HG03103 (cell line): Measurements from ENCODE around the gene TRDN.
"Not testable (repeated sequence)": the region's sequence is repeated elsewhere in the genome, so short reads cannot be mapped to it uniquely, and the experiment has no call there.

Experiments used
- ATAC-seq: cut with Tn5 transposase; IDR thresholded peaks from one replicate; pipeline ENCODE4 v1.9.1; 2021; ENCODE audit warnings: low read depth; ENCODE audit not compliant: unreplicated experiment

TRDN gene

DNA sequence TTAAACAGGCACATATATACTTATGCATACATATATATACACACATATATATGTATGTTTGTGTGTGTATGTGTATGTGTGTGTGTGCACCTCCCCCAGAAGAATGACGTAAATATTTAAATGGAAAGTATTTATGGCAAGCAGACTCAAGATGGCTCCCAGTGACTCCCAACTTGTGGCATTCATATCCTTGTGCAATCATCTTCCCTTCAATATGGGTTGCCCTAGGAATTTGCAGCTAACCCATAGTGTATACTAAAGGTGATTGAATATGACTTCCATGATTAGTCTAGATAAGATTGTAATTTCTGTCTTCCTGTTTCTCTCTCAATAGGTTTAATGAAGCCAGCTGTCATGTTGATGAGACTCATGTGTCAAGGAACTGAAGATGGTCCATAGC, 127.6 kb downstream of the TRDN start:
- ATAC-seq = no peak

DNA sequence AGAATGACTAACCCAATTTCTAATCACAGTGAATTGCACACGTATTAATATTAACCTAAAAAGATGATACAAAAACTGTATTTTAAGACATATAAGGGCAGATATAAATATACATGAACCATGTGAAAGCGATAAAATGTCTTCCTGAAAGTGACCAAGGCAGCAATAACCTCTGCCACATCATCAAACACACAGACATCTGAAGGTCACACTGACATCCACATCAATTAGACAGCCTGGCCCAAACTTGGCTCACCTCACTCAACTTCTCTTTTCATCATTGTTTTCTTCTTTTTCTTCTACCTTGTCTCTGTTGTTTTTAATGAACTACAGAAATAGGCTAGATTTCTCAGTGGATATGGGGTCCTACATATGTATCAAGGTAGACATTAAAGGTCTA, 128.5 kb downstream of the TRDN start:
- ATAC-seq = no peak

DNA sequence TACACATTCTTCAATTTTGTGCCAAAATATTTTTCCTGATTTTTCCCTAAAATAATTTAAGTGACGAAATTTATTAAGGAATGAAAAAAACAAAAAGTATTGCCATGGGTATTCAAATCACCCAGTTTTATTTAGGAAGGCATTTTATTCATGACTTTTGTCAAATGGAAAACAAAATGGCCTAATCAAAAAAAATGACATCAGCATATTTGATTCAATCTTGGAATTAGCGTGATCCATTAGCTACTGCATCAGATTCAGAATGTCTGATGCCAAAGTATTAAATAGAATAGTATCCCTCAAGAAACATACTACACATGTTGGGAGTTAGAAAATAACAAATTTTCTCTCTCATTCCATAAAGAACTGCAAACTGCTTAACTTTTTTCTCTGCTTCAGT, 129.2 kb downstream of the TRDN start:
- ATAC-seq = no peak

DNA sequence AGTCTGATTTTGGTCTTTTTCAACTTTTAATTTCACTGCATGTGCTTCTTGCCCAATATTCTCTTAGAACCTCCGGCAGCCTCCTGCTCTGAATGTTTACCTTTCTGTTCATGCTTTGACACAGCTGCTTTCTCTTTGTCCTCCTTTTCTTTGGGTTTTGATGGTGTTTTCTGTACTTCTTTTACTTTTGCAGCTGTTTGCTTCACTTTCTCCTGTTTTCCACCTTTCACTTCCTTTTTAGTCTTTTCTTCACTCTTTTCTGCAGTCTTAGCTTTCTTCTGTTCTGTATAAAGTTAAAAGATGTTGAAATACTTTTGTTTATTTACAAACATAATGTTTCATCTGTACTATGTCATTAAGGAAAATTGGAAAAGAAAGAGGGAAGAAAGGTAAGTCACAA, 133.1 kb downstream of the TRDN start:
- ATAC-seq = no peak

- ATAC-seq = no peak
Observed at GRCh38 chr6:123497025-123497424, 139.7 kb downstream of the TRDN start.

DNA sequence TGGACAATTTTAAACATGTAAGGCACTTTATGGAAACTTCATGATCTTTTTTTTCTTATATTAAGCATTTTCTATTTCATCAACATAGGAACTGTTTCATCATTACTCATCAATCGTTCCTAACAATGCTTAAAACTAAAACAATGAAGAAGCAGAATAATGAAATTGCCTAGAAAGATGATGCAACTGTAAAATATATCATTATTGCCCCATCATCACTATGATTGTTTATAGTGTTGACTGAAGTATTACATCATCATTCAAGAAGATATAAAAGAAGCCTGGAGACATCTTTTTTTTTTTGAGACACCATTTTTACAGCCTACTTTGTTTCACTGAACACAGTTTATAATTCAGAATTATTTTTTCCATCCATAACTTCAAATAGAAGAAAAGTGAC, 147.2 kb downstream of the TRDN start:
- no peak for ATAC-seq

DNA sequence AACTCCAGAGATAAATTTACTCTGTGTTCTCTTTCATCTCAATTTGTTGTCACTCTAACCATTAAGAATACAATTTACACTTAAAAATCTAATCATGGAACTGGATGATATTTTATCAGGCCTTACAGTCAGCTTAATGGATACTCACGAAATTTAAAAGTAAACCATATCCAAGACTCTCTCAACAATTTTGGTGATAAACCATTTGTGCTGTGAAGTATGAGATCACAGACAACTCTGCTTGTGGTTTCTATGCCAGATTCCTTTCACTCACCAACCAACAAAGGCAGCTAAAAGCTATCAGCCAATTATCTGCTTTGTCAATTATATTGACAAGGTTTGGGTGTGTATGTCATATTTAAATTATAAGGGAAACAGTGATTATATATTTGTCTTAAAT, 155.8 kb downstream of the TRDN start:
- ATAC-seq = no peak

DNA sequence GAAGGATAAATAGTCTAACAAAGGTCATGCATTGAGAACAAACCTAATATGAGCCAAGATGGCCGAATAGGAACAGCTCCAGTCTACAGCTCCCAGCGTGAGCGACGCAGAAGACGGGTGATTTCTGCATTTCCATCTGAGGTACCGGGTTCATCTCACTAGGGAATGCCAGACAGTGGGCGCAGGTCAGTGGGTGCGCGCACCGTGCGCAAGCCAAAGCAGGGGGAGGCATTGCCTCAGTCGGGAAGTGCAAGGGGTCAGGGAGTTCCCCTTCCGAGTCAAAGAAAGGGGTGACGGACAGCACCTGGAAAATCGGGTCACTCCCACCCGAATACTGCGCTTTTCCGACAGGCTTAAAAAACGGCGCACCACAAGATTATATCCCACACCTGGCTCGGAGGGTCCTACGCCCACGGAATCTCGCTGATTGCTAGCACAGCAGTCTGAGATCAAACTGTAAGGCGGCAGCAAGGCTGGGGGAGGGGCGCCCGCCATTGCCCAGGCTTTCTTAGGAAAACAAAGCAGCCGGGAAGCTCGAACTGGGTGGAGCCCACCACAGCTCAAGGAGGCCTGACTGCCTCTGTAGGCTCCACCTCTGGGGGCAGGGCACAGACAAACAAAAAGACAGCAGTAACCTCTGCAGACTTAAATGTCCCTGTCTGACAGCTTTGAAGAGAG, 164.6 kb downstream of the TRDN start:
- ATAC-seq = not testable (repeated sequence)

DNA sequence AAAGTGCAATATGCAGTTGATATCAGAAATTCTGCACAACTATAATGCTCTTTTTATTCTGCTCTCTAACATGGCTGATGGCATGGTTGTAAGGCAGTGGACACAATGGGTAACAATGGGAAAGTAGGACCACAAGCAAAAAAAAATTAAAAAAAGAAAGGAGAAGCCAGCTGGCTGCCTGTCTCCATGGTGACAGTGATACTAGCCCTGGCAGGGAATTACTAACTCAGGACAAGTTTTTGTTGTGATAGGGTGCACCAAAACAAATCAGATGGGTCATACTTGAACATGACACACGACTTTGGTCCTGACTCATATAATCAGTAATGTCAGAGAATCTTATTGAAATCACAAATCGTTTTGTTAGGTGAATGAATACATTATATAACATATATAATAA, 169.4 kb downstream of the TRDN start:
- no peak for ATAC-seq

DNA sequence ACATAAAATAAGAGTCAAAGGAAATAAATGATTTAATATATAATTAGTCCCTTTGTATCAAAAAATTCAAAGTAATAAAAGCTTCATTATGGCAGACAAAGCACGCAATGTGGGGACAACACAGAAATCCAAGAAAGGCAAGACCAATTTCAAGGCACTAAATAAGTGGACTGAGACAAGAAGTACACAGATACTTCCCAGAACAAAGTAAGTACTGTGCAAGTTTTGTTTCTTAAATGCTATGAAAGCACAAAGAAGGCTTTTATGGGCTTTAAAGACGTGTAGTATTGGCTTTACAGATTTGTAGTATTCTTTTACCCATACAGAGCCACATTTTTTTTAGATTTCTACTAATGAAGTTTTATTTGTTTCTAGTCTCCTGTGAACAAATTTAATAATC, 174.6 kb downstream of the TRDN start:
- ATAC-seq = no peak

DNA sequence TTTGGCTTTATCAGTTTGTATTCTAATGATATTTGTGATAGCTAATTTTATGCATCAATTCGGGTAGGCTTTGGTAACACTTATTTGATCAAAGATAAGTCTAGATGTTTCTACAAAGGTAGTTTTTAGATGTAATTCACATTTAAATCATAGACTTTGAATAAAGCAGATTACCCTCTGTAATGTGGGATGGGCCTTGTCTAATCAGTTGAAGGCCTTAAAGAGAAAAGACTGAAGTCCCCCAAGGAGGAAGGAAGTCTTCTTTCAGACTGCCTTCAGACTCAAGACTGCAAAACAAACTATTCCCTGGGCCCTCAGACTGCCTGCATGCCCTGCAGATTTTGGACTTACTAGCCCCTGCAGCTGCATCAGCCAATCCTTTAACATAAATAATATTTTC, 178.5 kb downstream of the TRDN start:
- ATAC-seq = no peak

DNA sequence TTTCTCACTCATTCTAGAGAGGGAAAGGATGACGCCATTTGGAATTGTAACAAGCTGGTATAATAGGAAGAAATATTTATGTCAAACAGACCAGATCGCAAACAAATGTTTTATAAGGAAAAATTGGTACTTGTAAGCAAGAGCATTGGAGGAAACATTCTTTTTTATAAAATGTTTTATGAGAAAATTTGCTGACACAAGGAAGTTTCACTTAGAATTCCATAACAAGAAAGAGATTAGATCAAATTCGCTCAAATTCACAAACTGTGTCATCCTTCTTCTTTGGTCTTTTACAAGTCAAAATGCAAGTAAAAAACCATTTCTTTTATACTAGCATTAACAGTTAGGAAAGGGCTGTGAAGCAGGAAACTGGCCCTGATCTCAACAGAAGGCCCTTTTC, 179.9 kb downstream of the TRDN start:
- no peak for ATAC-seq

DNA sequence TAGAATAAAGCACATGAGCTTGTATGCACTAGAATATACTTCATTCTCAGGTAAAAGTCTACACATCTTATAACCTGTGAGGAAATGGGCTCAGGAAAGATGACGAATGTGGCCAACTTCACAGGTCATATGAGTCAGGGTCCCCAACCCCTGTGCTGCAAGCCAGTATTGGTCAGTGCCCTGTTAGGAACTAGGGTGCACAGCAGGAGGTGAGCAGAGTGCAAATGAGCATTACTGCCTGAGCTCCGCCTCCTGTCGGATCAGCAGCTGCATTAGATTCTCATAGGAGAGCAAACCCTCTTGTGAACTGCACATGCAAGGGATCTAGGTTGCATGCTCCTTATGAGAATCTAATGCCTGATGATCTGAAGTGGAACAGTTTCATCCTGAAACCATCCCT, 182.3 kb downstream of the TRDN start:
- ATAC-seq = no peak

DNA sequence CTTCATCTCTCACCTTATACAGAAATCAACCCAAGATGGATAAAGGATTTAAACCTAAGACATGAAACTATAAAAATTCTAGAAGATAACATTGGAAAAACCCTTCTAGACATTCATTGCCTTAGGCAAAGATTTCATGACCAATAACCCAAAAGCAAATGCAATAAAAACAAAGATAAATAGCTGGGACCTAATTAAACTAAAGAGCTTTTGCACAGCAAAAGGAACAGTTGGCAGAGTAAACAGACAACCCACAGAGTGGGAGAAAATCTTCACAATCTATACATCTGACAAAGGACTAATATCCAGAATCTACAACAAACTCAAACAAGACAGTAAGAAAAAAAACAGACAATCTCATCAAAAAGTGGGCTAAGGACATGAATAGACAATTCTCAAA, 183.7 kb downstream of the TRDN start:
- ATAC-seq = not testable (repeated sequence)

DNA sequence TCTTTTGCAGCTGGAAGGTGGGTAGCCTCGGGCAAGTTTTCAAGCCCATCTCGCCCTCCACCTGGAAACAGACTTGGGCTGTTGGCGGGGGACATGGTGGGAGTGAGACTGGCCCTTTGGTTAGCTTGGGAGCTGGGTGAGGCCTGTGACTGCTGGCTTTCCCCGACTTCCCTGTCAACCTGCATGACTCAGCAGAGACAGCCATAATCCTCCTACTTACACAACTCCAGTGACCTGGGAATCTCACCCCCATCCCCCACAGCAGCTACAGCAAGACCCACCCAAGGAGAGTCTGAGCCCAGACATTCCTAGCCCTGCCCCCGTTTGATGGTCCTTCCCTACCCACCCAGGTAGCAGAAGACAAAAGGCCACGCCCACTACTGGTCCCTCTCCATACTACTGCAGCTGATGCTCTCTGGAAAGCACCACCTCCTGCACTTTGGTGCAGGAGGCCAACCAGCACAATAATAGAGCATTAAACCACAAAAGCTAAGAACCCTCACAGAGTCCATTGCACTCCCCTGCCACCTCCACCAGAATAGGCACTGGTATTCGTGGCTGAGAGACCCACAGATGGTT, 188.4 kb downstream of the TRDN start:
- ATAC-seq = no peak

DNA sequence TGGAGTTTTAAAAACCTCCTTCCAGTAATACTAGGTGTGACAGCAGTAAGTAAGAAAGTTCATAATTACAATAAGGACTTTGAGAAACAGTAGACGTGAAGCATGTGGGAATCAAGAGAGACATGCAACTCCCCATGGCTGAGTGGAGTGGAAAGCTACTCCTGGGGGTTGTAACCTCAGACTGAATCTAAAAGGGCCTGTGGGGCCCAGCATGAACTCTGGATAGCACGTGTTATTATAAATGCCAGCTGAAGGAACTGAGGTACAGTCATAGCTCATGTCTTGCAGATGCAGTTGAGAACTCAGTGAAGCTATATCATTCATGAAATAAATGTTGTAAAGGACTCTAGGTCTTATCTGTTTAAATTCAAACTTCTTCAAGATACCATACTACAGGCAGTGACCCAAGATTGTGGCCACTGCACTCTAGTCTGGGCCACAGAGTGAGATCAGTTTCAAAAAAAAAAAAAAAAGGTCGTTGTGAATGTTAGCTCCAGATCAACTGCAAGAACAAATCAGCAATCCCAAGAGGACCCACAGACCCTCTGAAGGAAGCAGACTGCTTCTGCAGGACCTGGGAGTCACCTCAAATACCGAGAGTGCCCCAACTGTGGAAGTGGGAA, 189.3 kb downstream of the TRDN start:
- no peak for ATAC-seq

DNA sequence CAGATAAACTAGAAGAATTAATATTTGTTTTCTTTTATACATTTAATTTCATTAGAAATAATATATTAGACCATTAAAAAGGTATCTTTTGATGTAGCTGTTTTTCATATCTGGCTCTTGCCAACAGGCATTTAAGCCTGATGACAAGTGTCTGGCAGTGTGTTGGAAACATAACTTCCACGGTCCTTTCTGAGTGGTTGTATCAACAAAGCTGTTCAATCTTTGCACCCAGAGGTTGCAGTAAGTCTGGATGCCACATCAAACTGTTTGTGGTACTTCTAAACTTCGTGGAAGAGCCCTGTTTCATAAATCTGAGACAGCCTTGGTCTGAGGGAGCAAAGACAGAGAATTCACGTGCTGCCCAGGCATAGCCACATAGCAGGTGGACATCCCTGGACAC, 197.4 kb downstream of the TRDN start:
- ATAC-seq = no peak

DNA sequence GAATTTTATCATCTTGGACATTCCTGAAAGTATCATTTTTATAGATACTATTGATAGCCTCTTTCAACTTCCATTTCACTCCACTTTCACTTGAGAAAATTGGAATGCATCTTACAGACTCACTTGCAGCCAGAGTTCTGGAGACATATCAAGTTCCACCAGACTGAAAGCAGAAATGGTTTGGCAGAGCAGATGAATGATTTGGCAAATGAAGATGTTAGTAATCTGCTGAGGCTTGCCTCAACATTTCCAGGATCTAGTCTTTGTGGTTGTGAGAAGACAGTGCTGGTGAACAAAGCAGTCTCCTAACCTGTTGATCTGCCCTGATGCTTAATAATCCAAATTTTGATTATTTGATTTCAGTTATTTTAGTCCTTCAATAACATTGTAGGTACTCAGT, 202.6 kb downstream of the TRDN start:
- ATAC-seq = no peak

DNA sequence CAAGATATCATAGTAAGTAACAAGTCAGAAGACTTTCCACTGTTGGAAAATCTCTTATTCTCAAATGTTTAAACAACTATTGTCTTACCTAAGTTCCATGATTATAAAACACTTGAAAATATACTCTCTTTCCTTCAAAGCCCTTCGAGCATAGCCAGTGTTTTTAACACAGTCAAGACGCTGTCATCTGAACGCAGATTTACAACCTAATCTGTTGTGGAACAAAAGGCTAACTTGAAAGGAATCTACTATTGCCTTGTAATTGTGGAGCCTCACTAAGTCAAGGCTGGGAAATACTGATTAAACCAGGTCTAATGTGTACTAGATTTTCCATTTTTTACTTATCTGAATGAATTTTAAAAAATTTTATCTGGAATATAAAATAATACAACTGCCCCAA, 205.8 kb downstream of the TRDN start:
- ATAC-seq = no peak

DNA sequence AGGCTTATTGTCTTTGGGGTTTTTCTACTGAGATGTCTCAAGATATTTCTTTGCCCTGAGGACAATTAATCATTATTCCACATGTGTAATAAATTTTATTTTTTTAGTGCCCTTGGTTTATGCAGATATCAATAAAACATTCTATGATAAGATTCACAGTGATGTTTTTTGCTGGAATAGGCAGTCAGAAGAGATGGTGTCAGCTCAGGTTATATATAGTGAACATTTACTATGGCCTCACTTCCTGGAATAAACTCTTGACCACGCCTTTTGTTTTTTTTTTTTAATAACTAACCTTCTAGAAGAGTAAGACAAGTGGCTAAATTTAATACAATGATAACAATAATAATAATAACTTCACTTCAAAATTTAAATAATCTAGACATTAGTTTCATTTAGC, 209.7 kb downstream of the TRDN start:
- ATAC-seq = no peak

GRCh38 chr6:123423130-123423529, 213.6 kb downstream of the TRDN start:
- ATAC-seq = no peak

GRCh38 chr6:123420512-123420911, 216.2 kb downstream of the TRDN start:
- no peak for ATAC-seq
